Stomach (tissue), 9 donors: Measurements from ENCODE around the gene CLMP. TPM values are rescaled to one million over a fixed set of nuclear protein-coding genes. Genes with fewer than 3 reads are reported as not detected.

ENCODE experiments used
- DNase-seq, 2 donors: peaks; one replicate each; pipeline versions ENCODE4 v3.0.0 to v3.0.0-alpha.2; 2013 to 2019
- H3K27ac ChIP-seq, 5 donors: fragments of 200-600 bp in 4 of 5; sonication (generic) in 4 of 5; one replicate each; pipeline ENCODE4 v1.5.1; 2013 to 2019; ENCODE audit warnings: mild to moderate bottlenecking in 1 of 5, moderate library complexity in 1 of 5
- H3K27me3 ChIP-seq, 3 donors: fragments of 200-600 bp; sonication (generic); one replicate each; pipeline ENCODE4 v1.5.1; 2017 to 2019; ENCODE audit warnings: mixed run types in 1 of 3
- H3K36me3 ChIP-seq, 4 donors: fragments of 200-600 bp; sonication (generic); 1 replicate in 3 of 4; 2 replicates in 1 of 4; pipeline ENCODE4 v1.5.1; 2016 to 2019
- H3K4me1 ChIP-seq, 4 donors: fragments of 200-600 bp; sonication (generic); one replicate each; pipeline ENCODE4 v1.5.1; 2016 to 2019
- H3K4me3 ChIP-seq, 4 donors: fragments of 200-600 bp; sonication (generic) in 3 of 4; one replicate each; pipeline ENCODE4 v1.5.1; 2016 to 2019; ENCODE audit warnings: mild to moderate bottlenecking in 1 of 4
- H3K9me3 ChIP-seq, 4 donors: fragments of 200-600 bp; sonication (generic); one replicate each; pipeline ENCODE4 v1.5.1; 2016 to 2019
- CTCF ChIP-seq, 7 experiments: fragments of 450-650 bp in 4 of 7; fragments of 200-600 bp in 3 of 7; sonication (generic) in 3 of 7; IDR thresholded peaks; one replicate each; pipeline ENCODE4 v1.5.1; 2016 to 2019; ENCODE audit warnings: antibody characterized with exemption in 7 of 7, control low read depth in 2 of 7, mild to moderate bottlenecking in 1 of 7
- EP300 ChIP-seq: sonication (generic); formaldehyde crosslinking; IDR thresholded peaks from one replicate; pipeline ENCODE4 v1.6.1; 2017; ENCODE audit warnings: antibody characterized with exemption
- POLR2A ChIP-seq, 4 donors: fragments of 450-650 bp; IDR thresholded peaks; one replicate each; pipeline ENCODE4 v1.6.1; 2016; ENCODE audit warnings: antibody characterized with exemption in 4 of 4, control low read depth in 2 of 4, mild to moderate bottlenecking in 1 of 4, moderate library complexity in 1 of 4
- POLR2AphosphoS5 ChIP-seq, 3 donors: sonication (generic); formaldehyde crosslinking; IDR thresholded peaks; one replicate each; pipeline ENCODE4 v1.6.1; 2016; ENCODE audit warnings: antibody characterized with exemption in 3 of 3
- WGBS, 5 donors: extraction: QIAGEN DNeasy Blood & Tissue Kit in 3 of 5; methylation state at CpG; one replicate each; pipeline versions ENCODE4 v1.1.5 to v1.1.7; 2013 to 2018; 5-methylcytosine and 5-hydroxymethylcytosine counted together
- intact Hi-C: fragments of 100-400 bp; cut with DNase I; formaldehyde crosslinking; loops from one replicate; pipeline ENCODE4 v1.15.1; 2023; ENCODE audit warnings: low total_unique reads
- polyA plus RNA-seq, 3 donors: library from polyadenylated mRNA; stranded (reverse); fragments of 200-250 nt; gene quantifications; one replicate each; pipeline ENCODE4 v1.2.3, GENCODE V29; 2013
- total RNA-seq, 5 donors: library from RNA; depleted of rRNA; stranded (reverse); fragments of >200 nt; gene quantifications; one replicate each; pipeline versions ENCODE4 v1.1.0 to v1.2.3, GENCODE V29; 2014 to 2016
- donor health status: healthy with polysubstance abuse.
- donor health status: Bipolar disorder and iron deficiency.
- donor health status: healthy.

CLMP gene
- total and polyA plus RNA-seq, 8 donors, result 4.9 to 81.2 (median 40.5) TPM

DNA sequence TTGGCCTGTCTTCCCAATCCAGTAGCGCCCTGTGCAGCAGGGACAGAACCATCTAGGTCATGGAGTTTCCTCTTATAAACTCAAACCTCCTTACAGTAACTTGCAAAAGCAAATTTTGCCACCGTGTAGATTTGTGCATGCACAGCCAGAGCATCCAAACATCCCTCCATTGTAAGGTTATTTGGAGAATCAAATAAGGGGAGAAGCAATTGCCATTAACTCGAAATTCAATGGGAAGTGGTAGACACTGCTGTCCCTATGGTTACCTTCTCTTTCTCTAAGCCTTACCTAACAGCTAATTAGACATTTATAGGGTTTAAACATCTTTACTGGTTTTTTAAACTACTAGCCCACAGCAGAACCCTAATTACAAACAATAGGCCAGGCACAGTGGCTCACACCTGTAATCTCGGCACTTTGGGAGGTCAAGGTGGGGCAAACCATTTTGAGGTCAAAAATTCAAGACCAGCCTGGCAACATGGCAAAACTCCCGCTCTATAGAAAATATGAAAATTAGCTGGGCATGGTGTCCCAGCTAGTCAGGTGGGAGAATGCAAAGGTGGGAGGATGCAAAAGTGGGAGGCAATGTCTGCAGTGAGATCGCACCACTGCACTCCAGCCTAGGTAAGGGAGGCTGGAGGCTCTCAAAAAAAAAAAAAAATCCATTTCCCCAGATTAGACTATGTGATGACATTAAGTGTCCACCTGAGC lies 139.7 kb downstream of the CLMP start:
- Histone ChIP-seq H3K27me3 (no peaks in the 10 kb centered on the region), H3K9me3 (no peaks in the 10 kb centered on the region), H3K4me3 (peak overlapping the region in 2 of 4 donors; percentile 14), H3K36me3 (peaks cover 54 to 79% (median 71%) of the 10 kb centered on the region in 4 donors), H3K27ac (peak overlapping the region in 2 of 5 donors; percentile 3 to 11), H3K4me1 (peaks cover 37 to 65% (median 56%) of the 10 kb centered on the region in 4 donors)
- intact Hi-C loops, result no loop called here
- TF ChIP-seq POLR2A (IDR thresholded peaks at IDR 0.05) (no peak), POLR2AphosphoS5 (IDR thresholded peaks at IDR 0.05) (no peak), EP300 (no peak), CTCF (IDR thresholded peaks at IDR 0.05) (no peak)
- WGBS, 5 donors, result 49 to 58% (median 53%) methylated on average over 6 of the region's 6 CpGs
- DNase-seq, result no peak

DNA sequence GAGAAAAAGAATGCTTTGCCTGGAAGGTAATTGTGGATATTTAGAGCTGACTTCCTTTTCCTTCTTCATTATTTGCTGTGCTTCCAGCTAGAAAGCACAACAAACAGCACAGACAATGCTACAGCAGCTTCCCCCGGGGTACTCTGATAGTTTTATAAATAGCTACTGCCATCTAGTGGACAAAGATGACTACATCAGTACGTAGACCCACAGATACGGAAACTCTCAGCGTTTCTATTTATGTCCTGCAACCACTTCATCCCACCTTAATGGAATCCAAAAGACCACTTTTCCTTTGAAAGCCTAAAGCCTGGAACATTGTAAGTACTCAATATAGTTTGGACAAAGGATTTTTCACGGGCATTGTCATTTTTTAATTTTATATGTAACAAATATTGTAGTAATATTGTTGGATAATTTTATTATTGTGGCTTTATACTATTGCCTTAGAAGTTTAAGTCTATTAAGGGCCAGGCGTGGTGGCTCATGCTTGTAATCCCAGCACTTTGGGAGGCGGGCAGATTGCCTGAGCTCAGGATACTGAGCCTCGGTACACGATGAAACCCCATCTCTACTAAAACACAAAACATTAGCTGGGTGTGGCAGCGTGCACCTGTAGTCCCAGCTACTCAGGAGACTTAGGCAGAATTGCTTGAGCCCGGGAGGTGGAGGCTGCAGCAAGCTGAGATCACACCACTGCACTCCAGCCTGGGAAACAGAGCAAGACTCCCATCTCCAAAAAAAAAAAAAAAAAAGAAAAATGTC lies 140.6 kb downstream of the CLMP start:
- intact Hi-C loops, result no loop called here
- no peak for TF ChIP-seq POLR2A (IDR thresholded peaks at IDR 0.05)
- peak in 1 of 3 donors; percentile 26 for TF ChIP-seq POLR2AphosphoS5 (IDR thresholded peaks at IDR 0.05)
- no peak for TF ChIP-seq EP300
- peak in 5 of 7 experiments; percentile 28 to 71 (median 62) for TF ChIP-seq CTCF (IDR thresholded peaks at IDR 0.05)
- H3K4me3 ChIP-seq, result no peak overlapping the region
- peaks cover 45 to 70% (median 63%) of the 10 kb centered on the region in 4 donors for H3K36me3 ChIP-seq
- no peaks in the 10 kb centered on the region for H3K27me3 ChIP-seq
- peak in 1 of 2 donors; percentile 86 for DNase-seq
- peak overlapping the region in 3 of 5 donors; percentile 3 to 40 (median 38) for H3K27ac ChIP-seq
- no peaks in the 10 kb centered on the region for H3K9me3 ChIP-seq
- H3K4me1 ChIP-seq, result peaks cover 31 to 57% (median 48%) of the 10 kb centered on the region in 4 donors
- 16 to 23% (median 20%) methylated on average over 11 of the region's 11 CpGs for WGBS, 5 donors

GRCh38 chr11:123052901-123053721 lies 141.9 kb downstream of the CLMP start:
- Histone ChIP-seq H3K4me3 (no peak overlapping the region), H3K4me1 (peaks cover 18 to 43% (median 34%) of the 10 kb centered on the region in 4 donors), H3K9me3 (no peaks in the 10 kb centered on the region), H3K27ac (no peak overlapping the region), H3K36me3 (peaks cover 31 to 56% (median 49%) of the 10 kb centered on the region in 4 donors), H3K27me3 (no peaks in the 10 kb centered on the region)
- intact Hi-C loops, result no loop called here
- no peak for DNase-seq
- 70 to 88% (median 82%) methylated on average over 5 of the region's 5 CpGs for WGBS, 5 donors
- TF ChIP-seq EP300 (no peak), CTCF (IDR thresholded peaks at IDR 0.05) (no peak), POLR2A (IDR thresholded peaks at IDR 0.05) (no peak), POLR2AphosphoS5 (IDR thresholded peaks at IDR 0.05) (peak in 1 of 3 donors; percentile 18)

- Histone ChIP-seq H3K9me3 (no peaks in the 10 kb centered on the region), H3K27me3 (no peaks in the 10 kb centered on the region), H3K4me1 (peaks cover 5 to 28% (median 20%) of the 10 kb centered on the region in 4 donors), H3K4me3 (no peak overlapping the region), H3K27ac (no peak overlapping the region), H3K36me3 (peaks cover 17 to 41% (median 34%) of the 10 kb centered on the region in 4 donors)
- whole genome bisulfite sequencing, 5 donors, result 95 to 97% (median 96%) methylated on average over 4 of the region's 4 CpGs
- TF ChIP-seq POLR2AphosphoS5 (IDR thresholded peaks at IDR 0.05), result no peak
- TF ChIP-seq EP300, result no peak
- no peak for TF ChIP-seq CTCF (IDR thresholded peaks at IDR 0.05)
- no peak for TF ChIP-seq POLR2A (IDR thresholded peaks at IDR 0.05)
- DNase-seq, result no peak
- intact Hi-C loops, result no loop called here
Measured at GRCh38 chr11:123051634-123052033, 143.4 kb downstream of the CLMP start.
